B cell (primary cell): ENCODE data around the gene EPOP. TPM values are rescaled to one million over a fixed set of nuclear protein-coding genes. Genes with fewer than 3 reads are reported as not detected.

Experiments used
- ATAC-seq: fragments of 200-7000 bp; cut with Tn5 transposase; one replicate; pipeline ENCODE4 v1.10.0; 2021; ENCODE audit warnings: low read depth, mild to moderate bottlenecking, moderate number of reproducible peaks, moderate library complexity
- CTCF ChIA-PET: fragments of 350-600 bp; sonication (Branson Sonifier 250); formaldehyde crosslinking; loops from one replicate; lab custom pipeline; 2021; ENCODE audit warnings: antibody characterized with exemption, inconsistent platforms; lab: Charles Lee
- POLR2A ChIA-PET: fragments of 350-600 bp; sonication (Branson Sonifier 250); formaldehyde crosslinking; loops from one replicate; lab custom pipeline; 2021; ENCODE audit warnings: antibody characterized with exemption; lab: Charles Lee
- DNase-seq: peaks from one replicate; pipeline ENCODE4 v3.0.0; 2013
- H2AFZ ChIP-seq: 2 replicates; pipeline ENCODE4 v1.6.1; 2012; ENCODE audit warnings: mild to moderate bottlenecking, low read depth, low read length; ENCODE audit not compliant: insufficient read depth, poor library complexity, severe bottlenecking
- H3K27ac ChIP-seq, 2 donors: 1 replicate in 1 of 2; 2 replicates in 1 of 2; pipeline ENCODE4 v1.5.1; 2012 to 2013; ENCODE audit warnings: low read length in 2 of 2, mild to moderate bottlenecking in 2 of 2, moderate library complexity in 1 of 2
- H3K27me3 ChIP-seq, 4 experiments: fragments of 200-600 bp in 1 of 4; sonication (generic) in 1 of 4; replicated peaks in 1 of 4; 1 replicate in 2 of 4; 2 replicates in 2 of 4; pipeline versions ENCODE4 v1.6.1 to v1.7.0; 2013 to 2016; ENCODE audit warnings: low read length in 3 of 4, mild to moderate bottlenecking in 2 of 4, mixed read lengths in 1 of 4, moderate library complexity in 1 of 4; ENCODE audit not compliant: insufficient read depth in 4 of 4, control insufficient read depth in 3 of 4; ENCODE audit errors: control extremely low read depth in 1 of 4
- H3K36me3 ChIP-seq, 2 experiments: replicated peaks in 1 of 2; 1 replicate in 1 of 2; 2 replicates in 1 of 2; pipeline versions ENCODE4 v1.6.1 to v1.7.1; 2013; ENCODE audit warnings: low read length in 1 of 2; ENCODE audit not compliant: insufficient read depth in 2 of 2, control insufficient read depth in 1 of 2; ENCODE audit errors: control extremely low read depth in 1 of 2, extremely low read depth in 1 of 2
- H3K4me1 ChIP-seq, 2 donors: fragments of 200-600 bp in 1 of 2; sonication (generic) in 1 of 2; 1 replicate in 1 of 2; 2 replicates in 1 of 2; pipeline versions ENCODE4 v1.5.1 to v1.6.1; 2013 to 2017; ENCODE audit warnings: low read length in 2 of 2; ENCODE audit not compliant: control insufficient read depth in 2 of 2, insufficient read depth in 2 of 2
- H3K4me2 ChIP-seq: replicated peaks from 2 replicates; pipeline ENCODE3; 2012; ENCODE audit warnings: mild to moderate bottlenecking, low read depth, low read length; ENCODE audit not compliant: poor library complexity, severe bottlenecking
- H3K4me3 ChIP-seq, 5 experiments: fragments of 200-600 bp in 1 of 5; sonication (generic) in 1 of 5; 1 replicate in 3 of 5; 2 replicates in 2 of 5; pipeline versions ENCODE4 v1.5.1 to v1.7.0; 2011 to 2016; ENCODE audit warnings: low read length in 4 of 5, mild to moderate bottlenecking in 4 of 5, low read depth in 2 of 5, control low read depth in 1 of 5, moderate library complexity in 1 of 5; ENCODE audit not compliant: insufficient read depth in 1 of 5; ENCODE audit errors: control extremely low read depth in 1 of 5, extremely low read depth in 1 of 5
- H3K79me2 ChIP-seq: fragments of 200-600 bp; sonication (generic); one replicate; pipeline ENCODE4 v1.6.0; 2016; ENCODE audit warnings: low read length; ENCODE audit not compliant: control insufficient read depth, insufficient read depth
- H3K9ac ChIP-seq: fragments of 200-600 bp; sonication (generic); 2 replicates; pipeline ENCODE4 v1.6.1; 2017; ENCODE audit warnings: mild to moderate bottlenecking, low read length, moderate library complexity
- H3K9me3 ChIP-seq, 3 donors: one replicate each; pipeline versions ENCODE4 v1.6.1 to v1.7.1; 2013; ENCODE audit warnings: low read length in 2 of 3; ENCODE audit not compliant: control insufficient read depth in 2 of 3, insufficient read depth in 1 of 3; ENCODE audit errors: control extremely low read depth in 1 of 3
- H4K20me1 ChIP-seq: 2 replicates; pipeline ENCODE4 v1.6.0; 2012; ENCODE audit warnings: mild to moderate bottlenecking, low read length; ENCODE audit not compliant: insufficient read depth, control insufficient read depth, poor library complexity, severe bottlenecking
- H3K27ac Mint-ChIP-seq: one replicate; pipeline ENCODE4 v1.8.0; 2021; ENCODE audit warnings: mixed read lengths
- H3K27me3 Mint-ChIP-seq: one replicate; pipeline ENCODE4 v1.8.0; 2021; ENCODE audit warnings: mixed read lengths
- H3K4me1 Mint-ChIP-seq: one replicate; pipeline ENCODE4 v1.8.0; 2021; ENCODE audit warnings: mixed read lengths
- H3K4me3 Mint-ChIP-seq: one replicate; pipeline ENCODE4 v1.8.0; 2021; ENCODE audit warnings: mixed read lengths
- H3K9me3 Mint-ChIP-seq: one replicate; pipeline ENCODE4 v1.8.0; 2022; ENCODE audit warnings: mixed read lengths; ENCODE audit not compliant: insufficient read depth
- CTCF ChIP-seq: fragments of 200-600 bp; IDR thresholded peaks from one replicate; pipeline ENCODE4 v1.8.0; 2022; ENCODE audit warnings: antibody characterized with exemption, mild to moderate bottlenecking
- EZH2 ChIP-seq: IDR thresholded peaks from 2 replicates; pipeline ENCODE4 v1.6.1; 2012; ENCODE audit warnings: borderline replicate concordance, low read depth, mild to moderate bottlenecking, moderate library complexity, low read length; ENCODE audit not compliant: insufficient read depth, poor library complexity, severe bottlenecking
- WGBS: methylation state at CpG from one replicate; pipeline ENCODE4 v1.1.5; 2013; ENCODE audit warnings: missing lambda C conversion rate; ENCODE audit not compliant: insufficient coverage; 5-methylcytosine and 5-hydroxymethylcytosine counted together
- intact Hi-C: fragments of 100-400 bp; cut with micrococcal nuclease; formaldehyde crosslinking; loops from one replicate; pipeline ENCODE4 v1.10.0; 2022
- polyA plus RNA-seq: library from polyadenylated mRNA; depleted of rRNA; stranded (reverse); fragments of >200 nt; gene quantifications from 2 replicates; pipeline ENCODE4 v1.2.3, GENCODE V29; 2012
- total RNA-seq, 2 donors: library from RNA; stranded (reverse); fragments of 120-200 nt in 1 of 2; gene quantifications; 1 replicate in 1 of 2; 2 replicates in 1 of 2; pipeline versions ENCODE4 v1.2.3 to v1.2.4, GENCODE V29; 2013 to 2022

EPOP gene
- total and polyA plus RNA-seq, 2 donors (not counting 1 experiment from before 2014, with no cell fraction given): 0.66 to 1.2 TPM

GRCh38 chr17:38632334-38632733, 42.4 kb downstream of the EPOP start:
- Histone ChIP-seq H3K79me2 (no peaks in the 10 kb centered on the region), H3K4me2 (no peak overlapping the region), H3K9ac (no peak overlapping the region), H3K9me3 (peaks cover 0 to 2% (median 0%) of the 10 kb centered on the region in 3 donors), H3K4me1 (no peaks in the 10 kb centered on the region), H4K20me1 (no peaks in the 10 kb centered on the region), H3K27ac (no peak overlapping the region), H3K36me3 (no peaks in the 10 kb centered on the region), H2AFZ (no peak overlapping the region), H3K27me3 (peaks cover 0 to 7% (median 0%) of the 10 kb centered on the region in 4 experiments), H3K4me3 (no peak overlapping the region)
- H3K4me1 Mint-ChIP-seq: no peaks in the 10 kb centered on the region
- ChIA-PET CTCF (no interaction called here), POLR2A (interaction anchor here (0.6 kb wide), 1 partner anchor 68 kb away, joined by 4 read pairs; no protein-coding TSS in a partner anchor)
- WGBS: 82% methylated on average over 4 of the region's 6 CpGs
- intact Hi-C loops: no loop called here
- H3K9me3 Mint-ChIP-seq: no peaks in the 10 kb centered on the region
- TF ChIP-seq EZH2 (no peak), CTCF (no peak)
- DNase-seq (no peak), ATAC-seq (no peak)
- H3K4me3 Mint-ChIP-seq: no peak overlapping the region
- H3K27me3 Mint-ChIP-seq: peaks cover 23% of the 10 kb centered on the region
- no peak overlapping the region for H3K27ac Mint-ChIP-seq

- Histone ChIP-seq H3K27ac (no peak overlapping the region), H4K20me1 (no peaks in the 10 kb centered on the region), H3K4me3 (no peak overlapping the region), H3K36me3 (no peaks in the 10 kb centered on the region), H2AFZ (no peak overlapping the region), H3K9ac (no peak overlapping the region), H3K4me1 (no peaks in the 10 kb centered on the region), H3K9me3 (peaks cover 0 to 6% (median 0%) of the 10 kb centered on the region in 3 donors), H3K27me3 (peaks cover 0 to 2% (median 0%) of the 10 kb centered on the region in 4 experiments), H3K79me2 (no peaks in the 10 kb centered on the region), H3K4me2 (no peak overlapping the region)
- CTCF ChIA-PET: no interaction called here
- 100% methylated on average over 1 of the region's 3 CpGs for WGBS
- no peak overlapping the region for H3K27ac Mint-ChIP-seq
- no peak for ATAC-seq
- DNase-seq: no peak
- H3K9me3 Mint-ChIP-seq: peaks cover 2% of the 10 kb centered on the region
- H3K4me1 Mint-ChIP-seq: peaks cover 4% of the 10 kb centered on the region
- peaks cover 14% of the 10 kb centered on the region for H3K27me3 Mint-ChIP-seq
- no peak overlapping the region for H3K4me3 Mint-ChIP-seq
- intact Hi-C loops: no loop called here
- TF ChIP-seq CTCF (no peak), EZH2 (no peak)
- POLR2A ChIA-PET: no interaction called here
These were observed 46.3 kb downstream of the EPOP start for GRCh38 chr17:38628441-38628840.
